ENCODE results near the gene ASTN1.

ASTN1 gene

DNA sequence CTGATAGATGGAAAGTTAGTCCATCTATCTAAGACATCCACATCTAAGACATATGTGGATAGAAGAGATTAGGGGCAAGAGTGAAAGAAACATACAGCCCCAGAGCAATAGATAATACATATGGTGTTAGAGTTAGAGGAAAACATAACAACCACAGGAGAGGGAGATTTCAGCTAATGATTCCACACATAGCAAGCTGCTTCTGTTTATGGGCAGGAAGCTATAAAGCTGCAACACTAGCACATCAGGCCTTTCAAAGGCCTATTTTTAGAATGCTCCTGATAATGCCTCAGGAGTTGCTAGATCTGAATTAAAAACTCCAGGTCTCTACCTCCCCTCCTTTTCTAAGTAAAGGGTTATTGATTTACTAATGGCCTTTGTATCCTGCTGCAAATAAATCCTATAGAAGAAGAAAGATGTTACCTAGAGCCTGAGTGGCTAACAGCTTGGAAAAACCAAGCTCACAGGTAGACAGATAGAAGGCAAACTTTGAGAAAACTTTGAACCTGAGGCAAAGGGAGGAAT, 42.4 kb upstream of the ASTN1 start:
- Histone ChIP-seq H3K27me3 (no peaks in the 10 kb centered on the region), H3K27ac (no peak overlapping the region), H3K4me1 (peaks cover 0 to 9% (median 0%) of the 10 kb centered on the region in 4 donors), H3K4me3 (no peak overlapping the region), H3K36me3 (no peaks in the 10 kb centered on the region), H3K9me3 (no peaks in the 10 kb centered on the region)
- intact Hi-C loops (cut with DNase I; ENCODE audit: low total_unique reads), result no loop called here
- TF ChIP-seq, protein P1, sequence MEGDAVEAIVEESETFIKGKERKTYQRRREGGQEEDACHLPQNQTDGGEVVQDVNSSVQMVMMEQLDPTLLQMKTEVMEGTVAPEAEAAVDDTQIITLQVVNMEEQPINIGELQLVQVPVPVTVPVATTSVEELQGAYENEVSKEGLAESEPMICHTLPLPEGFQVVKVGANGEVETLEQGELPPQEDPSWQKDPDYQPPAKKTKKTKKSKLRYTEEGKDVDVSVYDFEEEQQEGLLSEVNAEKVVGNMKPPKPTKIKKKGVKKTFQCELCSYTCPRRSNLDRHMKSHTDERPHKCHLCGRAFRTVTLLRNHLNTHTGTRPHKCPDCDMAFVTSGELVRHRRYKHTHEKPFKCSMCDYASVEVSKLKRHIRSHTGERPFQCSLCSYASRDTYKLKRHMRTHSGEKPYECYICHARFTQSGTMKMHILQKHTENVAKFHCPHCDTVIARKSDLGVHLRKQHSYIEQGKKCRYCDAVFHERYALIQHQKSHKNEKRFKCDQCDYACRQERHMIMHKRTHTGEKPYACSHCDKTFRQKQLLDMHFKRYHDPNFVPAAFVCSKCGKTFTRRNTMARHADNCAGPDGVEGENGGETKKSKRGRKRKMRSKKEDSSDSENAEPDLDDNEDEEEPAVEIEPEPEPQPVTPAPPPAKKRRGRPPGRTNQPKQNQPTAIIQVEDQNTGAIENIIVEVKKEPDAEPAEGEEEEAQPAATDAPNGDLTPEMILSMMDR (IDR thresholded peaks at IDR 0.05), result no peak
- DNase-seq, result no peak

DNA sequence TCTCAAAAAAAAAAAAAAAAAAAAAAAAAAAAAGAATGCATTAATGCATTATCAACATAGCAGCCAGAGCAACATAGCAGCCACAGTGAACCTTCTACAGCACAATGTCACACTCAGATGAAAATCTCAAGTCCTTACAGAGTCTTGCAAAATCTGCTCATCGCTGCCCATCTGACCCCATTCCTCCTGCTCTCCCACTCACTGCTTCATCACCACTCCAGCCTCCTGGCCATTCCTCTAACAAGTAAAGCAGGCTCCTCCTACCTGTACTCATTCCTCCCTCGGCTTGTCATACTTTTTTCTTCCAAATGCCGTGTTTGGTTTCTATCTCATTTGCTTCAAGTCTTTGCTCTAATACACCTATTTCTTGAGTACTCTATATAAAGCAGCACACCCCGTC, 35.8 kb upstream of the ASTN1 start:
- no peak for DNase-seq
- Histone ChIP-seq H3K36me3 (no peaks in the 10 kb centered on the region), H3K9me3 (no peaks in the 10 kb centered on the region), H3K4me3 (no peak overlapping the region), H3K4me1 (peaks cover 0 to 4% (median 0%) of the 10 kb centered on the region in 4 donors), H3K27ac (no peak overlapping the region), H3K27me3 (no peaks in the 10 kb centered on the region)
- intact Hi-C loops (cut with DNase I; ENCODE audit: low total_unique reads), result no loop called here
- TF ChIP-seq, protein P1 (IDR thresholded peaks at IDR 0.05), result no peak

DNA sequence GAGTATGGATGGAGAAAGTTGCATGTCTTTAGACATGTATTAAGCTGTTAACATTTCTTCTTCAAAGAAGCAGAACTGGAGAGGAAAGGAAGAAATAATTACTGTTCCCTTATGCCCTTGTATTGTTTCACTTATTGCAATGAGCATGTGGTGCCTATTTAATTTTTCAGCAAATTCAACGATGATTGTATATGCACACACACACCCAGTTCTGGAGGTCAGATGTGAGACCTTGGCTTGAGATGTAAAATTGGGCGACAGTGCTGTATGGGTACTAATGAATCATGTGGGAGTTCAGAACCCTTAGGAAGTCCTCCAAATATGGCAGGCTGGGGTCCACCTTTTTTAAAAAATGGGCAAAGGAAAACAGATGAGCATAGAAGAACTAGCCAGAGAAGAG, 33.7 kb upstream of the ASTN1 start:
- TF ChIP-seq, protein P1 (IDR thresholded peaks at IDR 0.05), result no peak
- no peaks in the 10 kb centered on the region for H3K27me3 ChIP-seq
- peaks cover 0 to 6% (median 0%) of the 10 kb centered on the region in 4 donors for H3K4me1 ChIP-seq
- H3K4me3 ChIP-seq, result no peak overlapping the region
- DNase-seq, result no peak
- no peak overlapping the region for H3K27ac ChIP-seq
- no peaks in the 10 kb centered on the region for H3K9me3 ChIP-seq
- no peaks in the 10 kb centered on the region for H3K36me3 ChIP-seq
- intact Hi-C loops (cut with DNase I; ENCODE audit: low total_unique reads), result no loop called here

DNA sequence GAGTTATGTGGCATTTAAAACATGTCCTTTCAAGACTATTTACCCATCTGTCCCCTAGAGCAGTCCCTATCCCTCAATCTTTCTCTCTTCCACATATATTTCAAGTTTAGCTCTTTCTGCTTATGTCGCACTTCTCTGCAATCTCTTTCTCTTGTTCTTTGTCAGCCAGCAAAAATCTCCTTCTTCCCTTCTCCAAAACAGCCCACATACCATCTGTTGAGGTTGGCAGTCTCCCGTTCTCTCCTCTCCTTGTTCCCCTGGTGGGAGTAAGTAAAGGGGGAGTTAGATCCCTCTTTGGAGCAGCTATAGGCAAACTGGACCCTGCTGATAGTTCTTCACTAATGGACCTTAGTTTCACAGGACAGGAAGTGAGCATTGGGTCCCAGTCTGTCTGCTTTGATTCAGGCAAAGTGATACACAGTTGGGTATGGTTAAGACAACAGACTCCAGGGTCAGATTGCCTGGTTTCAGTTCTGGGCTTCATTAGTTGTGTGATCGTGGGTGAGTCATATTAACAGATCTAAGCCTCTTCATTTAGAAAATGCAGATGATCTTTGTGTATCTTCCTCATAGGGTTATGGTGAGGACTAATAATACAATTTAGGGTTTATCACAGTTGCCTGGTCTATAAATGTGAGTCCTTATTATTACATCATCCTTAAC, 25.9 kb upstream of the ASTN1 start:
- no peak for DNase-seq
- H3K9me3 ChIP-seq, result no peaks in the 10 kb centered on the region
- intact Hi-C loops (cut with DNase I; ENCODE audit: low total_unique reads), result no loop called here

DNA sequence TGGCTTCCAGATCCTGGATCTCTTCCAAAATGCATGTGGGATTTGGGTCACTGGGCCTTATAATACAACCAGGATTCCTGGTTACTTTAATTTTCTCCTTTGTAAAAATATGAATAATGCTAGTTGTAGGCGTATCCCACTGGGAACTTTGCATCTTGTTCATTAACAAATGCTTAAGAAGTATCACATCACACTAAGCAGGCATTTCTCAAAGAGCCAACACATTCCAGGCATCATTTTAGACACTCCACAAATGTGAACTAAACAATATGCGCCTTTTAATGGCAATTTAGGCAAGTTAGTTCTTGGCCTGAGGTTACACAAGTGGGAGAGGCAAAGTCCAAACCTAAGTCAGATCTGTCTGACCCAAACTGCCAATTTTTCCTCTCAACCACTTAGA, 22.1 kb upstream of the ASTN1 start:
- no peak for DNase-seq
- Histone ChIP-seq H3K4me1 (peaks cover 0 to 4% (median 2%) of the 10 kb centered on the region in 4 donors), H3K27ac (no peak overlapping the region), H3K36me3 (no peaks in the 10 kb centered on the region), H3K4me3 (no peak overlapping the region), H3K9me3 (no peaks in the 10 kb centered on the region), H3K27me3 (peaks cover 0 to 7% of the 10 kb centered on the region in 2 donors)
- TF ChIP-seq, protein P1 (IDR thresholded peaks at IDR 0.05), result no peak
- intact Hi-C loops (cut with DNase I; ENCODE audit: low total_unique reads), result no loop called here

More for the DNA sequence above, 25.9 kb upstream of the ASTN1 start:
- Histone ChIP-seq H3K27me3 (peaks cover 0 to 7% of the 10 kb centered on the region in 2 donors), H3K4me3 (no peak overlapping the region), H3K36me3 (no peaks in the 10 kb centered on the region), H3K4me1 (peaks cover 0 to 4% (median 0%) of the 10 kb centered on the region in 4 donors), H3K27ac (no peak overlapping the region)
- TF ChIP-seq, protein P1 (IDR thresholded peaks at IDR 0.05), result no peak
